ENCODE results near the gene C11orf87.

DNA sequence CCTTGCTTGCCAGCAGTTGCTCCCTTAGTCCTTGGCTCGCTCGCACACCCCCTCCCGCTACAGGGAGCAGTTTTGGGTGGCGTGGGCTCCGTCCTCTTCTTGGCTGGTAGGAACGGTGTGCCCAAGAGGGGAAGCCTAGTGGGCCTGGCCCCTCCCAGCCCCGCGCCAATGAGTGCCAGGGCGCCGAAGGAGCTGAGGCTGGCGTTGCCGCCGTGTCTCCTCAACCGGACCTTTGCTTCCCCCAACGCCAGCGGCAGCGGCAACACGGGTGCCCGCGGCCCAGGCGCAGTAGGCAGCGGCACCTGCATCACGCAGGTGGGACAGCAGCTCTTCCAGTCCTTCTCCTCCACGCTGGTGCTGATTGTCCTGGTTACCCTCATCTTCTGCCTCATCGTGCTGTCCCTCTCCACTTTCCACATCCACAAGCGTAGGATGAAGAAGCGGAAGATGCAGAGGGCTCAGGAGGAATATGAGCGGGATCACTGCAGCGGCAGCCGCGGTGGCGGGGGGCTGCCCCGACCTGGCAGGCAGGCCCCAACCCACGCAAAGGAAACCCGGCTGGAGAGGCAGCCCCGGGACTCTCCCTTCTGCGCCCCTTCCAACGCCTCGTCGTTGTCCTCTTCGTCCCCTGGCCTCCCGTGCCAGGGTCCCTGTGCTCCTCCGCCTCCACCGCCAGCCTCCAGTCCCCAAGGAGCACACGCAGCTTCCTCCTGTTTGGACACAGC is 1.6 kb downstream of the C11orf87 start:
- TF ChIP-seq, protein P1, sequence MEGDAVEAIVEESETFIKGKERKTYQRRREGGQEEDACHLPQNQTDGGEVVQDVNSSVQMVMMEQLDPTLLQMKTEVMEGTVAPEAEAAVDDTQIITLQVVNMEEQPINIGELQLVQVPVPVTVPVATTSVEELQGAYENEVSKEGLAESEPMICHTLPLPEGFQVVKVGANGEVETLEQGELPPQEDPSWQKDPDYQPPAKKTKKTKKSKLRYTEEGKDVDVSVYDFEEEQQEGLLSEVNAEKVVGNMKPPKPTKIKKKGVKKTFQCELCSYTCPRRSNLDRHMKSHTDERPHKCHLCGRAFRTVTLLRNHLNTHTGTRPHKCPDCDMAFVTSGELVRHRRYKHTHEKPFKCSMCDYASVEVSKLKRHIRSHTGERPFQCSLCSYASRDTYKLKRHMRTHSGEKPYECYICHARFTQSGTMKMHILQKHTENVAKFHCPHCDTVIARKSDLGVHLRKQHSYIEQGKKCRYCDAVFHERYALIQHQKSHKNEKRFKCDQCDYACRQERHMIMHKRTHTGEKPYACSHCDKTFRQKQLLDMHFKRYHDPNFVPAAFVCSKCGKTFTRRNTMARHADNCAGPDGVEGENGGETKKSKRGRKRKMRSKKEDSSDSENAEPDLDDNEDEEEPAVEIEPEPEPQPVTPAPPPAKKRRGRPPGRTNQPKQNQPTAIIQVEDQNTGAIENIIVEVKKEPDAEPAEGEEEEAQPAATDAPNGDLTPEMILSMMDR (conservative IDR thresholded peaks at IDR 0.05 in 1 of 2, IDR thresholded peaks at IDR 0.05 in 1 of 2; ENCODE audit: low read depth in 1 of 2, low read length in 2 of 2), result no peak
- TF ChIP-seq EZH2 (IDR thresholded peaks at IDR 0.05; ENCODE audit: low read length, missing control alignments), result peak; percentile 27
